Activated T-helper 2 cell treated with anti-CD3 and anti-CD28 coated beads, Interferon-gamma antibody, Interleukin-2, Interleukin-4, amounts not matched to agents 10 μg/mL and 5 μg/mL and 100 μg/mL, durations not matched to agents 14 hours and 24 hours and 36 hours (primary cell): ENCODE measurements around the gene ZBTB20. TPM values are rescaled to one million over a fixed set of nuclear protein-coding genes. Genes with fewer than 3 reads are reported as not detected.

Source experiments
- DNase-seq: peaks from one replicate; pipeline ENCODE4 v3.0.0; 2021; ENCODE audit warnings: low spot score
- H3K27ac Mint-ChIP-seq: one replicate; pipeline ENCODE4 v1.8.0; 2021; ENCODE audit warnings: mixed read lengths
- H3K27me3 Mint-ChIP-seq: one replicate; pipeline ENCODE4 v1.8.0; 2021; ENCODE audit warnings: low read depth, mixed read lengths
- H3K36me3 Mint-ChIP-seq: one replicate; pipeline ENCODE4 v1.8.0; 2021; ENCODE audit warnings: low read depth, mixed read lengths
- H3K4me1 Mint-ChIP-seq: one replicate; pipeline ENCODE4 v1.8.0; 2021; ENCODE audit warnings: low read depth, mixed read lengths
- H3K4me3 Mint-ChIP-seq: one replicate; pipeline ENCODE4 v1.8.0; 2021; ENCODE audit warnings: low read depth, mild to moderate bottlenecking, moderate library complexity, mixed read lengths
- H3K9me3 Mint-ChIP-seq: one replicate; pipeline ENCODE4 v1.8.0; 2021; ENCODE audit warnings: mixed read lengths
- intact Hi-C: fragments of 100-400 bp; cut with micrococcal nuclease; formaldehyde crosslinking; loops from one replicate; pipeline ENCODE4 v1.15.1; 2023
- total RNA-seq: library from RNA; stranded (reverse); gene quantifications from 2 replicates; pipeline ENCODE4 v1.2.3, GENCODE V29; 2022

ZBTB20 gene
- total RNA-seq, 1 donor from 2014 or later: 3.3 TPM

GRCh38 chr3:114370537-114371174 is 776.4 kb downstream of the ZBTB20 start:
- Mint-ChIP-seq H3K36me3 (no peaks in the 10 kb centered on the region), H3K4me1 (no peaks in the 10 kb centered on the region), H3K27ac (no peak overlapping the region), H3K9me3 (no peaks in the 10 kb centered on the region), H3K27me3 (no peaks in the 10 kb centered on the region), H3K4me3 (no peak overlapping the region)
- intact Hi-C loops: no loop called here
- no peak for DNase-seq

GRCh38 chr3:114365909-114366308 is 781.2 kb downstream of the ZBTB20 start:
- H3K36me3 Mint-ChIP-seq: no peaks in the 10 kb centered on the region
- no peaks in the 10 kb centered on the region for H3K9me3 Mint-ChIP-seq
- no peak for DNase-seq
- intact Hi-C loops: no loop called here
- no peak overlapping the region for H3K27ac Mint-ChIP-seq
- H3K27me3 Mint-ChIP-seq: no peaks in the 10 kb centered on the region
- H3K4me3 Mint-ChIP-seq: no peak overlapping the region
- peaks cover 14% of the 10 kb centered on the region for H3K4me1 Mint-ChIP-seq

- Mint-ChIP-seq H3K27ac (no peak overlapping the region), H3K4me1 (peaks cover 14% of the 10 kb centered on the region), H3K27me3 (no peaks in the 10 kb centered on the region), H3K36me3 (no peaks in the 10 kb centered on the region), H3K9me3 (no peaks in the 10 kb centered on the region), H3K4me3 (no peak overlapping the region)
- intact Hi-C loops: loop anchor here (5.0 kb wide), 2 partner anchors 73 to 213 kb away; partner anchors contain the start of gene TIGIT
- no peak for DNase-seq
Measured at GRCh38 chr3:114364806-114365654, 782.1 kb downstream of the ZBTB20 start.

- H3K27me3 Mint-ChIP-seq: no peaks in the 10 kb centered on the region
- no peak for DNase-seq
- no peak overlapping the region for H3K27ac Mint-ChIP-seq
- H3K9me3 Mint-ChIP-seq: no peaks in the 10 kb centered on the region
- H3K36me3 Mint-ChIP-seq: no peaks in the 10 kb centered on the region
- H3K4me1 Mint-ChIP-seq: peaks cover 14% of the 10 kb centered on the region
- intact Hi-C loops: loop anchor here (5.0 kb wide), 2 partner anchors 71 to 211 kb away; partner anchors contain the start of gene TIGIT
- no peak overlapping the region for H3K4me3 Mint-ChIP-seq
Measured at GRCh38 chr3:114363554-114364202, 783.4 kb downstream of the ZBTB20 start.

- no peak for DNase-seq
- intact Hi-C loops: loop anchor here (1.0 to 5.0 kb wide), 3 partner anchors 55 to 211 kb away; partner anchors contain the start of gene TIGIT
- no peaks in the 10 kb centered on the region for H3K9me3 Mint-ChIP-seq
- no peaks in the 10 kb centered on the region for H3K36me3 Mint-ChIP-seq
- no peak overlapping the region for H3K27ac Mint-ChIP-seq
- no peaks in the 10 kb centered on the region for H3K27me3 Mint-ChIP-seq
- H3K4me3 Mint-ChIP-seq: no peak overlapping the region
- H3K4me1 Mint-ChIP-seq: peaks cover 14% of the 10 kb centered on the region
Measured at GRCh38 chr3:114362815-114363214, 784.3 kb downstream of the ZBTB20 start.

- Mint-ChIP-seq H3K27me3 (no peaks in the 10 kb centered on the region), H3K27ac (no peak overlapping the region), H3K9me3 (no peaks in the 10 kb centered on the region), H3K4me3 (no peak overlapping the region), H3K4me1 (peaks cover 14% of the 10 kb centered on the region), H3K36me3 (no peaks in the 10 kb centered on the region)
- intact Hi-C loops: loop anchor here (5.0 kb wide), 2 partner anchors 69 to 209 kb away; partner anchors contain the start of gene TIGIT
- no peak for DNase-seq
Measured at GRCh38 chr3:114361391-114361790, 785.7 kb downstream of the ZBTB20 start.

GRCh38 chr3:114356525-114356924 is 790.6 kb downstream of the ZBTB20 start:
- Mint-ChIP-seq H3K4me1 (peaks cover 5% of the 10 kb centered on the region), H3K27me3 (no peaks in the 10 kb centered on the region)

GRCh38 chr3:114356066-114356465 is 791.0 kb downstream of the ZBTB20 start:
- intact Hi-C loops: no loop called here
- no peak for DNase-seq
- no peak overlapping the region for H3K27ac Mint-ChIP-seq
- H3K4me1 Mint-ChIP-seq: peaks cover under 1% of the 10 kb centered on the region
- no peaks in the 10 kb centered on the region for H3K27me3 Mint-ChIP-seq
- no peak overlapping the region for H3K4me3 Mint-ChIP-seq
- no peaks in the 10 kb centered on the region for H3K36me3 Mint-ChIP-seq
- H3K9me3 Mint-ChIP-seq: no peaks in the 10 kb centered on the region

More at GRCh38 chr3:114356525-114356924, 790.6 kb downstream of the ZBTB20 start:
- Mint-ChIP-seq H3K4me3 (no peak overlapping the region), H3K36me3 (no peaks in the 10 kb centered on the region), H3K9me3 (no peaks in the 10 kb centered on the region), H3K27ac (no peak overlapping the region)
- intact Hi-C loops: no loop called here
- no peak for DNase-seq

- Mint-ChIP-seq H3K4me1 (no peaks in the 10 kb centered on the region), H3K27ac (no peak overlapping the region), H3K9me3 (no peaks in the 10 kb centered on the region), H3K4me3 (no peak overlapping the region), H3K27me3 (no peaks in the 10 kb centered on the region), H3K36me3 (no peaks in the 10 kb centered on the region)
- intact Hi-C loops: no loop called here
- DNase-seq: no peak
Measured at GRCh38 chr3:114355653-114356052, 791.4 kb downstream of the ZBTB20 start.

- no peak for DNase-seq
- H3K27ac Mint-ChIP-seq: no peak overlapping the region
- H3K9me3 Mint-ChIP-seq: no peaks in the 10 kb centered on the region
- intact Hi-C loops: no loop called here
- no peaks in the 10 kb centered on the region for H3K4me1 Mint-ChIP-seq
- H3K36me3 Mint-ChIP-seq: no peaks in the 10 kb centered on the region
- H3K27me3 Mint-ChIP-seq: no peaks in the 10 kb centered on the region
- H3K4me3 Mint-ChIP-seq: no peak overlapping the region
Measured at GRCh38 chr3:114351822-114352145, 795.3 kb downstream of the ZBTB20 start.

- H3K36me3 Mint-ChIP-seq: no peaks in the 10 kb centered on the region
Measured at GRCh38 chr3:114351123-114351821, 795.8 kb downstream of the ZBTB20 start.

GRCh38 chr3:114350690-114351089 is 796.4 kb downstream of the ZBTB20 start:
- H3K27me3 Mint-ChIP-seq: no peaks in the 10 kb centered on the region
- H3K4me3 Mint-ChIP-seq: no peak overlapping the region
- no peak for DNase-seq
- intact Hi-C loops: no loop called here
- H3K36me3 Mint-ChIP-seq: no peaks in the 10 kb centered on the region
- no peak overlapping the region for H3K27ac Mint-ChIP-seq
- H3K9me3 Mint-ChIP-seq: no peaks in the 10 kb centered on the region
- H3K4me1 Mint-ChIP-seq: peaks cover 6% of the 10 kb centered on the region

More at GRCh38 chr3:114351123-114351821, 795.8 kb downstream of the ZBTB20 start:
- DNase-seq: no peak
- intact Hi-C loops: no loop called here
- H3K27me3 Mint-ChIP-seq: no peaks in the 10 kb centered on the region
- H3K9me3 Mint-ChIP-seq: no peaks in the 10 kb centered on the region
- H3K4me1 Mint-ChIP-seq: peaks cover under 1% of the 10 kb centered on the region
- no peak overlapping the region for H3K4me3 Mint-ChIP-seq
- no peak overlapping the region for H3K27ac Mint-ChIP-seq
